HK-2 (cell line): ENCODE measurements around the gene FLCN.
"Not testable (repeated sequence)": the region's sequence is repeated elsewhere in the genome, so short reads cannot be mapped to it uniquely, and the experiment has no call there.

Source experiments
- DNase-seq: peaks from one replicate; pipeline ENCODE4 v3.0.0-alpha.2; 2018; ENCODE audit not compliant: unreplicated experiment

FLCN gene

DNA sequence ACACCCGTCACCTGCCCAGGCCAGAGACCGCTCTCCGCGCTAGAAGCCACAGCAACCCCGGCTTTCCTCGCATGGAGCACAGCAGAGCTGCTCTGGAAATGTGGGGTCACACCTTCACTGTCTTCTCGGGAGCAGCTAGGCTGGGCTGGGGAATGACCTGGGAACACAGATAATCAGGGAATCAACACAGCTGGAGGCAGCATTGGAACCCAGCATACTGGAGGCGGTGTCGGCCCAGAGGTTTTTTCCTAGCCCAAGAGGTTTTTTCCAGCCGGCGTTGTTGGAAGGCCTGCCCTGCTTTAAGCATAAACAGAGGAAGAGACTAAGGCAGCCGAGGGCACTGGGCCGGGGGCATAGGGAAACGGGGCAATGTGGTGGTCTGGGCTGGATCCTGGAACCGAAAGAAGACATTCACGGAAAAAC, 30.0 kb downstream of the FLCN start:
- no peak for DNase-seq

DNA sequence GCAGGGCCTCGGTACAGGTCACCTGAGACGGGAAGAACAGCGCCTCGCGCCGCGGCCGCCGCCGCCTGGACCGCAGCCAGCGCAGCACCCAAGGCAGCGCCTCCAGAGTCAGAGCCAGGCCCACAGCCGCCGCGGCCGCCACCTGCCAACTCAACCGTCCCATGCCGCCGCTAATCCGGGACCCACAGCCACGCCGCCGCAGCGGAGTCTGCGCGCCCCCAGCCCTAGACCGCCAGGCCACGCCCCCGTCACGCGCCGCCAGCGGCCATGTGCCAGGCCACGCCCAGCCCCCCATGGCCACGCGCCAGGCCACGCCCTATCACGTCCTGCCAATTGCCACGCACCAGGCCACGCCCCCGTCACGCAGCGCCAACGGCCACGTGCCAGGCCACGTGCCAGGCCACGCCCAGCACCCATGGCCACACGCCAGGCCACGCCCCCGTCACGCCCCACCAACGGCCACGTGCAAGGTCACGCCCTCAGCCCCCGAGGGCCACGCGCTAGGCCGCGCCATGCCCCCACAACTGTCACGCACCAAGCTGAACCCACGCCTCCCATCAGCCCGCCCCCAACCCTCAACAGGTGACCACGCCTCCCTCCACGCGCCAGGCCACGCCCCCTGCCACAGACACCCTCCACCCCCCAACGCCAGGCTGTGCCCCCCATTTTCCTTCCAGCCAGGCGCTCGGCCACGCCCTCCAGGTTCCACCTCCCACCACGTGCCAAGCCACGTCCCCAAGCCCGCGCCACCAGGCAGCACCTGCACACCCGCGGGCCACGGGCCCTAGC, 30.6 kb downstream of the FLCN start, which contains the start of gene PLD6:
Gene PLD6 (minus strand): TSS at position 210 of the 789 bp plus-strand sequence. CDS start 47 bp downstream, at position 163.
- DNase-seq: peak; percentile 96

DNA sequence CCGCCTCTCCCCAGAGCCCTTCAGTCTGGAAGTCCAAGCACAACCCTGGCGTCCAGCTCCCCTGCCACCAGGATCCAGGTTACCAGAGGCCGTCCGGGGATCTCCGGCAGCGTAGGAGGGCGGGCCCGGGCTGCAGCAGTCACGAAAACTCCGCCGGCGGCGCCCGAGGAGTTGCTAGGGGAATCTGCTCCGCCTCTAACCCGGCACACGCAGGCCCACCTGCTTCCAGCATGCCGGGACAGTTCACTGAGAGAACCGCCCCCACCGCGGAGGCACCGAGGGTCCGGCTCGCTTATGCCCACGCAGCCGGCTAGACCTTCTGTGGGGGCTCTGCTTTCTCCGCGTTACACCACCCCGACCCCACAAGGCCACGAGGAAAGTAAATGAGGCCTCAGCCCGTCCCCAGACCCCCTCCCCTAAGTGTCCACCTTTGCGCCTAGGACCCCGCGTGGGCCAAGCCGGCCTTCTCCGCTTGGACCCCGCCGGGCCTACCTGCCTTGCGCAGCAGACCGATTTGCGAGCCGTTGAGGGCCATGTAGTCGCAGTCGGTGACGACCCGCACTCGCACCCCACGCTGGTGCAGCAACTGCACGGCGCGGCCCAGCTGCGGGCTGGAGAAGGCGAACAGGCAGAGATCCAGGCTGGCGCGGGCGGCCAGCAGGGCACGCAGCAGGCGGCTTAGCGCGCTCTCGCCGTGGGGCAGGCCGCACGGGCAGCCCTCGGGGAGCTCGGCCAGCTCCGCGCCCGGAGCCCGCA, 31.4 kb downstream of the FLCN start:
- peak; percentile 74 for DNase-seq

DNA sequence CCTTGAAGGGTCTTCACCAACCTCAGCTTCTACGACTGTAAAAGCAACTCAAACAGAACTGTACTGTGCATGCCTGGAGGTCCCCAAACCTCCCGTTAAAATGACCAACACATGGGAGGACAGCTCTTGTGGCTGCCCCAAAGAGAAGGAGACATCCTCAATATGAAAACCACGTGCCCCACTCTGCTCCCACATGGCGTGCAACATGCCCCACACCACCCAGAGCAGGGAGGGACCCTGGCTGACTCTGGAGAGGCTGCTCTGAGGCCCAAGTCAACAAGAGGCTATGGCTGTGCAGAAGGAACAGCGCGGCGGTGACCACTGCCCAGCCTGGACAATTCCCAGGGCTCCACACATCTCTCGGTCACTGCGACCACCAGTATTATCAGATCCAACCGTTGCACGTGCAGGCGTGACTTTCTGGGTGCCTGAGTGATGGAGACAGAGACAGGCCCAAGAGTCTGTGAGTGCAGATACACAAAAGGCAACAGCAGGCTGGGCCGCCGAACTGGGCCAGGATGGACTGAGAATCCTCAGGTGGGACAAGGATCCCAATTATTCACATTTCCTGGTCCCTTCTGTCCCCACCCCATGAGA, 32.2 kb downstream of the FLCN start:
- DNase-seq: no peak

DNA sequence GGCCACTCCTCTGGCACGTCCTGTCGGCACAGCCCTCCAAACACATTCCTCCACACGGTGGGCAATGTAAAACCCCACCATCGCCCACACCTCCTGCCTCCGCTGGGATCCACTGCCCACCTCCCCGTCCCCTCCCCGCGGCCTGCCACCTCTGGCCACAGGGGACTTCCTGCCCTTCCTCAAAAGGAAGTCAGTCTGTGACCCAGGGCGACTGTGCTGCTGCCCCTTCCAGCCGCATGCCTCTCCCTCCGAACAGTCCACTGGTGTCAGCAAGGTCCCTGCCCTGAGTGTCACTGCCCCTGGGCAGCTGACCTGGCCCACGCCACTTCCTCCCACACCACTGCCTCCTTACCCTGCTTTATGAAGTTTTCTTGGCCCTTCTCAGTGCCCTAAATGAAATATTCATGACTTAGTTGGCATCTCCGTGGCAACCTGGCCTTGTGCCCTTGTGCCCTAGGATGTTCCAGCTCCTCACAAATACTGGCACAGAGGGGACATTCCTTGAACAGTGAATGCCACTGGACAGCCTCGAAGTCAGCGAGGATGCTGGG, 32.9 kb downstream of the FLCN start:
- no peak for DNase-seq

DNA sequence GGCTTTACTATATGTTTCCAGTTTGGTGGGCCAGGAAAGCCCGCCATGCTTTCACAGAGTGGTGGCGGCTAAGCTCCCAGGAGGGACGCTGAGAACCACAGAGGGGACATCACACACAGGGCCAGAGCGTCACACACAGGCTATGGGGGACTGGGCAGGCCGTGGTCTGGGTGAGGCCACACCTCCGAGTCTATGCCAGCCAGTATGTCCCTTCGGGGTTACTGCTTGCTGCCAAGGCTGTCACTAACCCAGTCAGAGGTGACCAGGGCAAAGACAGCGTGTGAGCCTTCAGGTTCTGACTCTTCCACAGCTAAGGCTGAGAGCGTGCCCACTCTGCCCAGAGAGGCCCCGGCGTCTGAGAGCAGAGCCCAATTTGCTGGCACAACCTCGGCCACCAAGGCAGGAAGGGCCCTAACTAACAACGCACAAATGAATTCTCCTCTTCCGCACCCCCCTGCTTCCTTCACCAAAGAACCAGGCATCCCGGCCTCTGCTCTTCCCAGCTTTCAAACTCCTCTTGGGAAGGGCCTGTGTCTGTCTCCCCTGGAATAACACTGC, 33.7 kb downstream of the FLCN start:
- DNase-seq: no peak

DNA sequence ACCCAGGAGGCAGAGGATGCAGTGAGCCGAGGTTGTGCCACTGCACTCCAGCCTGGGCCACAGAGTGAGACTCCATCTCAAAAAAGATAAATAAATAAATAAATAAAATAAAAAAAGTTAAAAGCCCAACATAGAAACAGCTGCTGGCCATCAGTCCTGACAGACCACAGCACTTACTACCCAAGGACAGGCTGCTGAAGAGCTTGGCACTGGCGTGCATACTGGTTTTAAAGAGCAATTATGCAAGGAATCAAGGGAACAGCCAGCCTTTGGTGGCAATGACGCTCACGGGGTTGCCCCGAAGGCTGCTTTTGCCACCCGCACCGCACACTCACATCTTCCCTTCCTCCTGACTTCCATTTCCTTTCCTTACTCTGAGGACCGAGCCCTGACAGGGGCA, 35.1 kb downstream of the FLCN start:
- no peak for DNase-seq

DNA sequence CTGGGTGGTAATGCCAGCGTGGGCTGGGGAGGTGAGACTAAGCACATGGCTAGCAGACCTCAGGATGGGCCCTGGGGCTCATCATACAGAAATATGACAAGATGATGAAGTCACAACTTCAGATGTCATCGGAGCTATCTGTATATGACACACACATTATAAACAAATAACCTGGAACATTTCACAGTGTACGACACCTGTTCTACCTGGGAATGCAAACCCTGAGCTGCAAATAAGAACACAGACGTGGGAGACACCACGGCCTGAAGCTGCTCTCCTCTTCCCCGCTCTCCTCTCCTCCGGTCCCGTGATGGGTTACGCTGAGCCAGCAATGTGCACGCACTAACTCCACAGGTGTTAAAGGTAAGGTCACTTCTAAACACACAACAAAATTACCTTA, 35.7 kb downstream of the FLCN start:
- no peak for DNase-seq

DNA sequence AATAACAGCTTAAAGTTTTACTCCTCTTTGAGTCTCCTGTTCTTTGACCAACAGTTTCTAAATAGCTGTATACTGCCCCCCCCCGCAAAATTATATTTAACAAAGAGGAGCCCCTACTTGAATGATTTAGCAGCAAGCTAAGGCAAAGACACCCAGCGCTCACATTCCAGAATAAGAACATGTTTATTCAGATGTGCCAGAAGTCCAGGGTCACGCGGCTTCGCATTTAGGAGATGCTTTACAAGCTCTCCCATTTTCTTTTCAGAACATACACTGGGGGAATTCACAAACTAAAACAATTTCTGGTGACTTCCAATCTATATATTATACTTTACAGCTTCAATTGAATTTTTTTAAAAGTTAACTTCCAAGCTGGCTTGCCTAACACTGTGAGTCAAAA, 36.1 kb downstream of the FLCN start:
- DNase-seq: no peak

DNA sequence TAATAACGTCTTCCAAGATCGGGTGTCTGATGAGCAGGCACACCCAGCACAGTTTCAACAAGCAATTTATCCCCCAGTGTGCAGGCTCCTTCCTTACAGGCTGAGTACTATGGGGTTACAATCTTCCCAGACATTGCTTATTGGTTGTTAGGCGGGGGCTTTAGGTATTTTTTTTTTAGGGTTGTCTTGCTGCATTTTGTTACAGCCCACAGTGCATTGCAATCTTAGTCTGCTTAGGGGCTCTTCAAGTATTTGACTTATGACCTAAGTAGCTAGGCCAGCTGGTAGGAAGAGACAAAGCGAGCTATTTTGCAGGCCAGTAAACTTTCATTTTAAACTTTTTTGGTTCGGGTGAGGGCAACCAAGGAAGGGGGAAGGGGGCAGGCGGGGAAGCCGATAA, 36.7 kb downstream of the FLCN start:
- no peak for DNase-seq

DNA sequence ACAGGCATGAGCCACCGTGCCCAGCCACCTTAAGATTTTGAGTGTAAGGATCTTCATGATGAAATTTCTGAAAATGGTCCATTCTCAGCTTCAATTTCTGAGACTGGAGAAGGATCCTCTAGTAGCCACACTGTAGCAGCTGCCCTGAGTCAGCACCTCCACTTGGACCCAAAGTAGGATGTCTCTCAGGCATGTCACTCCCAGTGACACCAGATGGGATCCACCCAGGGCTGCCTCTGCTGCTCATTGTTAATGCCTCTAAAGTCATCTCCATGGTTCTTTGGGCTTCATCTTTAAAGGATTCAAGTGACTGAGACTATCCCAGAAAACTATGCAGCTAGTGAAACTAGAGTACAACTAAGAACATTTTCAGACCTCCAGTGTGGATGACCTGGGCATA, 38.7 kb downstream of the FLCN start:
- DNase-seq: no peak

DNA sequence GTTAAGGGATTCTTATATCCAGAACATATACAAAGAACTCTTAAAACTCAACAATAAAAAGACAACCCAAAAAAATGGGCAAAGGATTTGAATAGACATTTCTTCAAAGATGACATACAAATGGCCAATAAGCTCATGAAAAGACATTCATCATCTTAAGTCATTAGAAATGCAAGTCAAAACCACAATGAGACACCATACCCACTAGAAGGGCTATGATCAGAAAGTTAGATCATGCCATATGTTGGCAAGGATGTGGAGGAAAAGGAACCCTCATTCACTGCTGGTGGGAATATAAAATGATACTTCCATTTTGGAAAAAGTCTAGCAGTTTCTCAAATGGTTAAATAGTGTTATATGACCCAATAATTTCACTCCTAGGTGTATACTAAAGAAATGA, 40.2 kb downstream of the FLCN start:
- no peak for DNase-seq

DNA sequence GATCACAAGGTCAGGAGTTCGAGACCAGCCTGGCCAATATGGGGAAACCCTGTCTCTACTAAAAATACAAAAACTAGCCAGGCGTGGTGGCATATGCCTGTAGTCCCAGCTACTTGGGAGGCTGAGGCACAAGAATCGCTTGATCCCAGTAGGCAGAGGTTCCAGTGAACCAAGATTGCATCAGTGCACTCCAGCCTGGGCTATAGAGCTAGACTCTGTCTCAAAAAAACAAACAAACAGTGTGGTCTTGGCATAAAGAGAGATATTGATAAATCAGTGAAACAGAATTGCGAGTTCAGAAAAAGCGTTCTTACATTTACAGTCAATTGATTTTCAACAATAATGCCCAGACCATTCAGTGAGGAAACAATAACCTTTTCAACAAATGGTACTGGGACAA, 41.5 kb downstream of the FLCN start:
- not testable (repeated sequence) for DNase-seq

DNA sequence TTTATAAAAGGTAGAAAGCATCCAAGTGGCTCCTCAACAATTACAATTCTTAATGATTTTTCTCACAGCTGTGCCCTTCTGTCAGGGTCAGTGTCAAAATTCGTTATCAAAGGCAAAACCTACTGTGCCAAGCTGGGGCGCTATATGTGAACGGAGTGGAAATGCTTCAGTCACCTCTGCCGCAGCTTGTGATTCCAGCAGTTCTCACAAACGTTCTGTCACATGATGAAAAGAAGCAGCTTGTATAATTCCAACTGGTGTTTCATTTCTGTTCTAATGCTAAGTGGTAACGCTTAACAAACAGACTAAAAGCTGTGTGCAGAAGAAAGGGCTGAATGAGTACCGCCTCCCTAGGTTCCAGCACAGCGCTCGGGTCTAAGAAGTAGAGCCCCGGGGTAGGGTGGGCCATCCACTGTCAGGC, 45.0 kb downstream of the FLCN start:
- DNase-seq: no peak

DNA sequence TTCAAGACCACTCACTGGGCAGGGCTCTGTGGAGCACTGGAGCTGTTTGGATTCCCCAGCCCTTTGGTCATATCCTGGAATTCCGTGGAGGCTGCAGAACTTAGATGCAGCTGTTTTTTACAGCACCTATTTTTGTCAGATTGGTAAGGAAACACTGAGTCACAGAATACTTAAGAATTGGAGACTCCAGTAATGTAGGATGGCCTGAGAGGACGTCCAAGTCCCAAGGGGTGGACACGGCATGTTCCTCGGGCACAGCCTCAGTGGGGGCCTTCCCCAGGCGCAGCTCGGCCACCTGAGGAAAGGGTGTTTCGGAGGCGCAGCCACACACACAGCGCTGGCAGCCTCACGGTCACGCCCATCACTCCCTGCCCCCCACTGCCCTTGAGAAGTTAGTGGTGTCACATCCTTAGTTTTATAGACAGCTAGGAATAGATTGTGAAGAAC, 45.6 kb downstream of the FLCN start:
- DNase-seq: no peak

DNA sequence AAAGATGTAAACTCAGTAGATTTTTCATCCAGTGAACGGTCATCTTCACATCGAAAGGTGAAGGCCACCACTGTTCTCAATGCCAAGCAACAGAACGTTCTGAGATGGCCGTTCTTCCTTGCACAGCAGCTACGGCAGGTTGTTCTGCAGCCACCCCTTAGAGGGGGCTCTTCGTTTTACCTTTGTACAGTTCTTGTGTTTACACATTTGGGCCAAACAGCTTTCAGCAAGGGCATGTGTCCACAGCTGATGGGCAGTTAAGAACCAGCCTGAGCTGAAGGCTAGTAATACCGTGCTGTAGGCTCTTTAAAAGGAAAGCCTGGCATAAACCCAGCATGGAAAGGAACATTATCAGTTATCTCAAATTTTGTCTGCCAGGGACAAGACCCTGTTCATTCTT, 46.8 kb downstream of the FLCN start:
- no peak for DNase-seq

DNA sequence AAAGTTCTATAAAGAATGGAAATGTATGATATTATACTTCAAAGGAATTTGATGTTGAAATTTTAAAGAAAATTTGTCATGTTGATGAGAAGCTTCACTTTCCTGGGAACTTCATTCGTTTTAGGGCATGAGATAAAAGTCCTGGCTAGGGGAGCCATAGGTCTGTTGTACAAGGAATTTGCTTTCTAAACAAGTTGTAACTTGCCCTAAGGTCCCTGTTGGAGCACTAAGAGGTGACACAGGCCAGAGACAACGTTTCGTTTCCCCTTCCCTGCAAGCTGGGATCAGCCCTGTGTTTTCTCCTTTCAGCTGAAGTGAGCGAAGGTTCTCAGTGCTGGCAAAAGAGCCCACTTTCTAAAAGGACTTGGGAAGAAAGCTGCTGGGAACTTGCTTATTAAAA, 47.4 kb downstream of the FLCN start:
- DNase-seq: no peak

DNA sequence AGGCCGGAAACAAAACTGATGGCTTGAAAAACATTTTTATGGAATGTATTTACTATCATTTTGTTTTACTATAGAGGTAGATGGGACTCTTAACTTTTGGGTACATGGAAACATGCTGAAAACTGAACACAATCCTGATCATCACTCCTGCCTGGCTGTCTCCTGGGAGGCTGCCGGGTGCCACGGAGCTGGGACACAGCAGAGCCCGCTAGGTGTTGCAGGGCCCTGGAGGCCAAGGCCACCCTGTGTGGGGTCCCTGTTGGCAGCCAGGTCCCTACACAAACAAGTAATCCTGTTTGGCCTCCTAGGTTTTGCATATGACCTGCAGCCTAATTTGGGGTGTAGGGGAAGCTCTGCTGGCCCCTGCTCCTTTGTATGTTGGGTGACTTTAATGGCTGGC, 48.4 kb downstream of the FLCN start:
- DNase-seq: no peak

DNA sequence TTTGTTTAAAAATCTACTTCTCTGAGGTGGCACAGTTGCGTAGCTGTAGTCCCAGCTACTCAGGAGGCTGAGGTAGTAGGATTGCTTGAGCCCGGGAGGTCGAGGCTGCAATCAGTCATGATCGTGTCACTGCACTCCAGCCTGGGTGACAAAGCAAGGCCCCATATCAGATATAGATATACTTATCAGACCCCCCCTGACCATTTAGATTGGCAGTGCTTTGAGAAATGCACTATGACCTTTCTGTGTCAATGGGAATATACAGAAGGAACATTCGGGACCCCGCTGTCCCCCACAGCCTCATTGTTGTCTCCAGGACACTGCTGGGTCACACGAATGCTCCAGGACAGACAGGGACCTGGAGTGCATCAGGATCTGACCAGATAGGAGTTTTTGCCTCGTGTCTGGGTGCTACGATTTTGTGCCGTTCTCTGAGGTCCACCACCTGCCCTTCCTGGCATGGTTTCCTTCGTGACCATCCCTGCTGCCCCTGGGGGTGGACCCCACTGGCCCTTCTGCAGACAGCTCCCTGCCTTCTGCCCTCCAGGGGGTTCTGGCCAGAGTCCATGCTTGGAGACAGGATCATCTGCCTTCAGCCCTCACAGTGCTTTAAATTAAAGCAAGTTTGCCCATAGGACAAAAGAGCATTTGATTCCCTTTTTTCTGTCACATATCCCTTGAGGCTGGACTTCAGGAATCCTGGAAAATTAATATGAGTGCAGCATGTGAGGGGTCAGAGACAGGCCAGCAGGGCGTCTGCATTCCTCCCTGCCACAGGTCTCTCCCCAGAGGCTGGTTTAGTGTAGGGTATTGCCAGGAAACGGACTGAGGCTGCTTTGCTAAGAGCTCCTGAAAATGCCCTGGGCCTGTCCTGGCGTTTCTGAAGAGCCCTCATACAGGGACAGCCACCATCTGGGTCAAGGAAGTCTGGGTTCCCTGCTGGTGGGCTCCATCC, 50.1 kb downstream of the FLCN start:
- DNase-seq: no peak

DNA sequence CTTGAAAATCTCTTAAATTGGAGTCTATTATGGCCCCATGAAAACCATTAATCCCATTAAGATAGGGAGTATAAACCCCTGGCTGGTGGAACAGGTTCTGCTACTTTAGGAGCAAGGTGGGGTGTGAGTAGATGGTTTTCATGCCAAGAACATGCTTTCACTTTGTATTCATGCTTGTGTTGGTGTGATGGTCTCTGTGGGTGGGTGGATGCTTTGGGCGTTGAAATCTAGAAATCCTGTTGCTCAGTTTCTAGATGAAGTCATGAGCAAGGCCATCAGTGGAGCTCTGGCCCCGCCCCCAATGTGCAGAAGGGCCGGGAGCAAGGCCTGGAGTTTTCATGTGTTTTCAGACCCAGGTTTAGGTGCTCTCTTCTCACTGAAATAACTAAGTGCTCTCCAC, 50.9 kb downstream of the FLCN start:
- DNase-seq: no peak
